Forelimb muscle (tissue), 1 donor: Measurements from ENCODE around the gene APBA2. TPM values are rescaled to one million over a fixed set of nuclear protein-coding genes. Genes with fewer than 3 reads are reported as not detected.

Source experiments
- DNase-seq: peaks from one replicate; pipeline ENCODE4 v3.0.0-alpha.2; 2013; ENCODE audit warnings: low read depth
- polyA plus RNA-seq: library from polyadenylated mRNA; unstranded; fragments of 120-200 nt; gene quantifications from one replicate; pipeline ENCODE4 v1.2.1, GENCODE V29; 2013; ENCODE audit not compliant: insufficient read length

The APBA2 gene
- polyA plus RNA-seq, 1 donor: 3.9 TPM

DNA sequence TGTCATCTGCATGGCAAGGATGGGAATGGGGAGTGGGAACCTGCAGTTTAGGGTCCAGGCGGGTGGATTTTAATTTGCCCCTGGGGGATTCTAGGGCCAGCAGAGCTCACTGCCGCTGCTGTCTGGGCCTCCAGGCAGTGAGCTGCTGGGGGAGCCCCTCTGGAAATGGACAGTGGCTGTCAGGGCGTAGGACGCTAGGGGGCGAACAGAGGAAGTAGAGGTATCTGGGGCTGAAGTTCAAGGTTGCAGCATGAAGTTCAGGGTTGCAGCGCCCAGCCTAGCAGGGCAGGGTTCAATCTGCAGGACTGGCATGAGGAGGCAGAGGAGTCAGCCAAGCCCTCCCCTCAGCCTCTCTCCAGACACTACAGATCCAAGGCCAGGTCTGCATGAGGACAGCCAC is 49.5 kb downstream of the APBA2 start:
- no peak for DNase-seq

- no peak for DNase-seq
Observed at GRCh38 chr15:28936081-28936480, 50.3 kb downstream of the APBA2 start.

- DNase-seq: no peak
Observed at GRCh38 chr15:28936481-28936881, 50.7 kb downstream of the APBA2 start.

DNA sequence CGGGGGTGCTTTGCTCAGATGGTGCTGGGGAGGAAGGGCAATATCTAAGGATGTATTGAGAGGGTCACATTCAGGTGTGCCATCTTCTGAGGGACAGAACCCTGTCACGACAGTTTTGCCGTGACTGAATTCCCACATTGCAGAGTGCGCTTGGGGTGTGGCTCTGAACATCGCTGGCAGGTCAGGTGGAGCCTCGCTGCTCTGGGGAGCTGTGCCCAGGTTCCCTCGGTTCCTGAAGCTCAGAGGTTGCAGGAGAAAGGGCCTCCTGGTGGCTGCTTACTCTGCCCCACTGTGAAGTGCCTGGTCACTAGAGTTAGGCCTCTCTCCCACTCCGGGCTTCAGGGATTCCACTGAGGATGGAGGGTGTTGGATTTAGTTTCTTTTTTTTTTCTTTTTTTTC is 51.5 kb downstream of the APBA2 start:
- DNase-seq: no peak

- no peak for DNase-seq
Observed at GRCh38 chr15:28942046-28942445, 56.3 kb downstream of the APBA2 start.

DNA sequence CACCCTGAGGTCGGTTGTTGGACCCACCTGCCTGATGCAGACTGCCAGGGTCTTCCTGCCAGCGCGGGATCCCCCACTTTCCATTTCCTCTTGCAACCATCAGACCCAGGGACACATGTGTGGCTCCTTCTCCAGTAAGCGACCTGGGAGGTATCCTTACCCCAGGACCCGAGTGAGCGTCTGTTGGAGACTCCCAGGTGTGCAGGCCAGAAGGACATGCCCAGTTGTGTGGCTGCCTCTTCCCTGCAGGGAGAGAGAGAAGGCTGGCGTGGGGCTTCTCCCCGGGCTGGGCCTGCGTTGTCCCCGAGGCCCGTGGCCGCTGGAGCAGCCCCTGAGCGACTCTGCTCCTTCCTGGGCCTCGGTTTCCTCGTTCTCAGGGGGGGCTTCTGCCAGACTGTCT is 56.8 kb downstream of the APBA2 start:
- no peak for DNase-seq

- no peak for DNase-seq
Observed at GRCh38 chr15:28943146-28943545, 57.4 kb downstream of the APBA2 start.

DNA sequence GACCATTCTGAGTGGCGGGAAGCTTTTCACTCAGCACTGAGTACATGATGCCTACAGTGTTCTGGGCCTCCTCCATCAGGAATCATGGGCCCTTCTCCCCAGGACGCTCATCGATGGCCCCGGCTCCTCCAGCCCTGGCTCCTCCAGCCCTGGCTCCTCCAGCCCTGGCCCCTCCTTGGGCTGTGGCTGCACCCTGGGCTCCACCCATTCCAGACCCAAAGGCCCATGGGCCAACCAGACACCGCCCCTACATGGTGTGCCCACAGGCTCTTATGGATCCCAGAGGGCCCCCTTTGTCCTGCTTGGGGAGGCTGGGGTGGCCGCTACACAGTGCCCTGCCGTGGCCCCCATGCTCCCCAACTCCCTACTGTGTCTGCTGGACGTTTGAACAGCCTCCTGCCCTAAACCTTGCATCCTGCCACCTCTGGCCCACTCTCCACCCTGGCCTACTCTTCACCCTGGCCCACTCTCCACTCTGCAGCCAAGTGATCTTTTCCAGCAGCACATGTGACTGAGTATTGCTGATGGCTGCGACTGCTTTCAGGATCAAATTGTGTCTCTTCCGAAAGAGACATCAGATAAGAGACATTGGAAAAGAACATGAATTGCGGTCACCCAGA is 57.9 kb downstream of the APBA2 start:
- DNase-seq: no peak

- no peak for DNase-seq
Observed at GRCh38 chr15:28944286-28944685, 58.5 kb downstream of the APBA2 start.

DNA sequence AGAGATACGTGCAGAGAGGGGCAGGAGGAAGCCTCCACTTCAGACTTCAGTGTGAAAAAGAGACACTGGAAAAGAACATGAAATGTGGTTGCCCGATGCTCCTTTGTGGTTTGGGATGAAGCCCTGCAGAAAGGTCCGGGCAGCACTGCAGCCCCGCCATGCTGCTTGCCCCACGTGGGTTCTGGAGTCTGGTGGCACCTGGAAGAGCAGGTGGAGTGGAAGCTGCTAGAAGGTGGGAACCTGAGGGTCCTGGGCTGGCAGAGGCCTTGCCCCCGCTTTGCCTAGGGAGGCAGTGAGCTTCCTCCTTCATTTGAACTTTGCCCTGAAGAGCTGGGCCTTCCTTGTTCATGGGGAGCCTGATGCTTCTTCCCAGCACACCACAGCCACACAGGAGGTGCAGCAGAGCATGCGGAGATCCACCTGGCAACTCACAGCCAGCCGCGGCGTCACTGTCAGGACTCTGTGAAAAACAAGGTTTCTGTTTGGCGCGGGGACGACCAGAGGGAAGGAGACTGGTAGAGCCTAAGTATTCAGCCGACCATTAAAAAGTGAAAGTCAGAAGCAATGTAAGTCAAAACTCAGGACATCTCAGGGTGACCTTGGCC is 59.0 kb downstream of the APBA2 start:
- DNase-seq: no peak

GRCh38 chr15:28945626-28946230 is 60.0 kb downstream of the APBA2 start:
- DNase-seq: no peak

DNA sequence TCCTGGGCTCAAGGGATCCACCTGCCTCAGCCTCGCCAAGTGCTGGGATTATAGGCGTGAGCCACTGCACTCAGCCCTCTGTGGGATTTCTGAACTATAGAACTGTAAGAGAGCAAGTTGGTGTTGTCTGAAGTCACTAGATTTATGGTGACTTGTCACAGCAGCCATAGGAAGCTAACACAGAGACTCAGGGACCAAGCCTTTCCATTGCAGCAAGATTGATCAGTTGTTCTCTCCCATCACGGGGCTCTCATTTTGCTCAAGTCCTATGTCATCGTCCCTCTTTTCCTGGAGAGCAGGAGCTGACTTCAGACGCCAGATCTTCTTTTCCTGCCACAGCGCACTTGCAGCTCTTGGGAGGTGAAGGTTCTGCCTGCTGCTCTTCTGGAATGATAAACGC is 61.0 kb downstream of the APBA2 start:
- no peak for DNase-seq

GRCh38 chr15:28947221-28947674 is 61.5 kb downstream of the APBA2 start:
- no peak for DNase-seq

- no peak for DNase-seq
Observed at GRCh38 chr15:28948036-28948435, 62.3 kb downstream of the APBA2 start.

DNA sequence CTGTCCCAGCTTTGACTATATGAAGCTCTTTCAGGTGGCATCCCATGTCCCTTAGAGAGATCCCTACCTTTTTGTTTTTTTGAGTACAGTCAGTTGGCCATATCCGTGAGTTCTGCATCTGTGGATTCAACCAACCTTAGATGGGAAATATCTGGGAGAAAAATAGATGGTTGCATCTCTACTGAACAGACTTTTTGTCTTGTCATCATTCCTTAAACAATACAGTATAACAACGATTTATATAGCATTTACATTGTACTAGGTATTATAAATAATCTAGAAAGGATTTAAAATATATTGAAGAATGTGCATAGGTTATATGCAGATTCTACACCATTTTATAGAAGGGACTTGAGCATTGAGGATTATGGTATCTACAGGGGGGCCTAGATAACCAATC is 65.1 kb downstream of the APBA2 start:
- DNase-seq: no peak

DNA sequence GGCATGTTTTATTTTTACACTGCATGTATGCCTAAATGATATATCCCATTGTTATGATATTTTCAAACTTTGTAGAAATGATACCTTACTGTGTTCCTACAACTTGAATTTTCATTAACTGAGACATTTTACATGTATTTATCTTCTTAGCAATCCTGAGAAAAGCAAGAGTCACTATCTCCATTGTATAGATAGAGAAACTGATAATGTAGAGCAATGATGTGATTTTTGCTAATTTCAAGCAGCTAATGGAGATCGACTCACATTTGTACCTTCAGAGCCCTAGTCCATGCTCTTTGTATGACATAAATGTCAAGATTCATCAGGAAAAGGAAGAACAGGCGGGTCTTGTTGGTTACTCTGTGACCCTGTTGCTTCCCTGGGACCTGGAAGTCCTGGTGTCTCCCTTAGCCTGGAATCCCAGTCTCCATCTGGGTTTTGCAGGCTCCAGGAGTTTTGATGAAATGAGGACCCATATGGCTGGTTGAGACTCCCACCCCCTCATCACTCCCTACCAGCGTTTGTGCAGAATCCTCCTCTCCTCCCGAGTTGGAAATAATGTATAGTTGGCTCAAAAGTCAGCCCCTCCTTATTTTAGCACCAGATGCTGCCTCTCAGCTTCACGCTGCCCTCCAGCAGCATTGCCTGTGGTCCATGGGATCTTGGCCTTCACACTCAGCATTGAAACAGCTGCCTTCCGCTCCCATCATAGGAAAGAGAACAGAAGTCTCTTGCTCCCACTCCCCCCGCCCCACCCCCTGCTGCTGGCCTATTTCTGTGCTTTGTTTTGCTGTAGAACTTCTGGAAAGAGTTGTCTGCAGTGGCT is 67.1 kb downstream of the APBA2 start:
- no peak for DNase-seq

GRCh38 chr15:28953573-28954195 is 67.9 kb downstream of the APBA2 start:
- DNase-seq: no peak

DNA sequence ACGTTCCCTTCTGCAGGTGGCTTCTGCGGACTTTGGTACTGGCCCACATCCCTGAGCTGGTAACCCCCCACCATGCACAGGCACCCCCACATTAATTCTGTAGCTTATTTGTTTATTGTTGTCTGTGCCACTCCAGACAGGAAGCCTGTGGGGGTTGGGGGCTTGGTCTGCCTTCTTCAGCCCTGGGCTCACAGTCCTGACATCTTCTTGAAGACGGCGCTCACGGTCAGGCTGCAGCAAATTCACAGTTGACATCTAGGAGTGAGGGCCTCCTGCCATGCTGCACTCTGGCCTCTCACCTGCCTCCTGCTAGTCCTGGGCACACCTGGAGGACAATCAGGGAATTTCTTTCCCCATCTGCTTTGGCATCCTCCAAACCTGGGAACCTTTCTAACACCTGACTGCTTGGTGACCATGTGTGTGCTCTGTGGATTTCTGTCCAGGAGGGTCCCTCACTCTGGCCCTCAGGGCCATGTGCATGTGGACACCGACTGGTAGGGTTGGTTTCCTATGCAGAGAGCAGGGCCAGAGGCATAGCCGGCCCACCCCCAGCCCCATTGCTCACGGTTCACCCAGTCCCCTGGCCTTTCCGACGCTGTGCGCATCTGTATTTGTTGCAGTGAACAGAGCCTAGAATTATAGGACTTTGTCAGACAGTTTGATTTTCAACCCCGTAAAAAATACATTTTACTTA is 68.8 kb downstream of the APBA2 start:
- no peak for DNase-seq

DNA sequence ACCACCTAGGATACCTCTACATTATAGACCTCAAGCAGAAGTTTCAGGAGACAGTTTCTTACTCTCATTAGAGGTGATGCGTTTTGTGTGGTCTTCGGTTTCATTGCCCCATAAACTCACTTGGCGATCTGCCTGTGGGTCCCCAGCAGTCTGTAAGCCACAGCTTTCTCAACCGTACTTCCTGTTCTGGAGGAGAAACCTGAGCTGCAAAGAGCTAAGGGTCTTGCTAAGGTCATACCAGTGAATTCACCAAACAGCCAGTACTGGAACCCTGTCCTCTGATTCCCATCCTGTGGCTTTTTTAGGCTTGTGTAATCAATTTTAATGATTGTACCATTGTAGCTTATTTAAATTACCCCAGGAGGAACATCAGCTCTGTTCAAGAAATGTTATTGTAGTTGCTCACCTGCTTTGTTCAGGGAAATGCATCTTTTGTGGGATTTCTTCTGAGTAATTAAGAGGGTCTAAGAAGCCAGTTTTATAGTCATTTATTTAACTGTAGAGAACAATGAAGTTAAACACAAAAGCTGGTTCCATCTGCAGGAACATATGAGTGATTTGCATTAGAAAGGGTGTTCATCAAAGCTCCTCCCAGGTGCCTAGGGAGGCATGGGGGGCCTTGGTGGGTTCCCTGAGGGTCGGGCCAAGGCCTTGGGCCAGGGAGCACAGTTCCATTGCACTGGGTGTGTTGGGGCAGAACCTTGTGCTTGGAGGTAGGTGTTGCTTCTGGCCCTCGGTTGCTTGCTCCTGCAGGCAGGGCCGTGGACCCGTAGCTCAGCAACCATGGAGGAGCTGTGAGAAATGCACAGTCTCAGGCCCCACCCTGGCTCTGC is 69.6 kb downstream of the APBA2 start:
- DNase-seq: no peak

DNA sequence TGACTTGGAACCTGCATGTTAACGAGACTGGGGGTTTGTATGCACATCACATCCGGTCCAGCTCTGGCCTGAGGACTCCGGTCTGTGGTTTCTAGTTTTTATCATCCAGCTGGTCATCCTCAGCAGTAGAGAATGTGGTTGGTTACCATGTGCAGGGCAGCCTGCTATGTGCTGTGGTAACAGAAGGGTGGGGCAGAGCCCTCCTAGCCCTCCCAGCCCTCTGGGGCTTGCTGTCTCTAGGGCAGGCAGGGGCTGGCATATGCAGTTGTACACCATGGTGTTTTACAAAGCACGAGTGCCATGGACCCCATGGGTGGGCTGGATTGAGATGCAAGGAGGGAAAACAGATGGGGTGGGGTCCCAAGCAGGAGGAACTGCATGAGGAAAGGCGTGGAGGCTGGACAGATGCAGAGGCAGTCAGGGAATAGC is 70.2 kb downstream of the APBA2 start:
- DNase-seq: no peak

DNA sequence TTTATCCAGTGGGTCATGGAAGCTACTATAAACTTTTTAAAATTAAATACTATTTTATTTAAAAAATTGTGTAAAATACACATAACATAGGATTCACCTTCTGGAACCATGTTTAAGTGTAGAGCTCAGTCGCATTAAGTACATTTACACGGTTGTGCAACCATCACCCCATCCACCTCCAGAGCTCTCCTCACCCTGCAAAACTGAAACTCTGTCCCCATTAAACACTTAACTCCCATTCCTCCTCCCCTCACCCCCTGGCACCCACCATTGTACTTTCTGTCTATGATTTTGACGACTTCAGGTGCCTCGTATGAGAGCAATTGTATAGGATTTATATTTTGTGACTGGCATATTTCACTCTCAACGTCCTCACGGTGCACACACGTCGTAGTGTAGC is 70.7 kb downstream of the APBA2 start:
- no peak for DNase-seq
